Mucosa of descending colon (tissue), 3 donors: ENCODE results near the gene CX3CL1. TPM values are rescaled to one million over a fixed set of nuclear protein-coding genes. Genes with fewer than 3 reads are reported as not detected.

Experiments used
- ATAC-seq: fragments of 200-7000 bp; cut with Tn5 transposase; one replicate; pipeline ENCODE4 v1.9.1; 2020; ENCODE audit warnings: mild to moderate bottlenecking, moderate library complexity
- DNase-seq, 3 donors: peaks; one replicate each; pipeline ENCODE4 v3.0.0-alpha.2; 2020
- H3K36me3 ChIP-seq: fragments of 200-600 bp; one replicate; pipeline ENCODE4 v1.8.0; 2021; ENCODE audit warnings: low read depth, mild to moderate bottlenecking
- H3K4me1 ChIP-seq: fragments of 200-600 bp; one replicate; pipeline ENCODE4 v1.8.0; 2021; ENCODE audit warnings: low read depth, mild to moderate bottlenecking
- H3K4me3 ChIP-seq: fragments of 200-600 bp; one replicate; pipeline ENCODE4 v1.8.0; 2021; ENCODE audit warnings: mild to moderate bottlenecking
- H3K9me3 ChIP-seq: fragments of 200-600 bp; one replicate; pipeline ENCODE4 v1.8.0; 2021; ENCODE audit warnings: mild to moderate bottlenecking
- intact Hi-C, 2 donors: fragments of 100-400 bp; cut with DNase I in 1 of 2; cut with micrococcal nuclease in 1 of 2; formaldehyde crosslinking; loops; one replicate each; pipeline versions ENCODE4 v1.11.0 to v1.11.1; 2022; cut with DNase I, micrococcal nuclease
- total RNA-seq, 3 donors: library from RNA; stranded (reverse); fragmentation: NEBNext Ultra II Directional in 2 of 3; extraction: Animal tissue kit (Norgen Biotek cat#: 25700) in 2 of 3; gene quantifications; one replicate each; pipeline versions ENCODE4 v1.2.1 to v1.2.4, GENCODE V29; 2021 to 2023
- TF ChIP-seq, protein P1 (sequence below): fragments of 200-600 bp; IDR thresholded peaks from one replicate; pipeline ENCODE4 v1.8.0; 2022; ENCODE audit warnings: antibody characterized with exemption, mild to moderate bottlenecking
- donor health status: DM: no; HTN: no; CAD: no; lungs with moderate emphysema.
- donor health status: DM: no; HTN: no; CAD: no.
- donor health status: DM: no; HTN: yes; CAD: no.

The CX3CL1 gene
- total RNA-seq, 3 donors from 2014 or later = 2.6 to 10.5 (median 3.5) TPM

DNA sequence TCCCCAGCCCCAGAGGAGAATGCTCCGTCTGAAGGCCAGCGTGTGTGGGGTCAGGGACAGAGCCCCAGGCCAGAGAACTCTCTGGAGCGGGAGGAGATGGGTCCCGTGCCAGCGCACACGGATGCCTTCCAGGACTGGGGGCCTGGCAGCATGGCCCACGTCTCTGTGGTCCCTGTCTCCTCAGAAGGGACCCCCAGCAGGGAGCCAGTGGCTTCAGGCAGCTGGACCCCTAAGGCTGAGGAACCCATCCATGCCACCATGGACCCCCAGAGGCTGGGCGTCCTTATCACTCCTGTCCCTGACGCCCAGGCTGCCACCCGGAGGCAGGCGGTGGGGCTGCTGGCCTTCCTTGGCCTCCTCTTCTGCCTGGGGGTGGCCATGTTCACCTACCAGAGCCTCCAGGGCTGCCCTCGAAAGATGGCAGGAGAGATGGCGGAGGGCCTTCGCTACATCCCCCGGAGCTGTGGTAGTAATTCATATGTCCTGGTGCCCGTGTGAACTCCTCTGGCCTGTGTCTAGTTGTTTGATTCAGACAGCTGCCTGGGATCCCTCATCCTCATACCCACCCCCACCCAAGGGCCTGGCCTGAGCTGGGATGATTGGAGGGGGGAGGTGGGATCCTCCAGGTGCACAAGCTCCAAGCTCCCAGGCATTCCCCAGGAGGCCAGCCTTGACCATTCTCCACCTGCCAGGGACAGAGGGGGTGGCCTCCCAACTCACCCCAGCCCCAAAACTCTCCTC, 10.4 kb downstream of the CX3CL1 start:
- ATAC-seq = no peak
- intact Hi-C loops = no loop called here
- Histone ChIP-seq H3K9me3 (no peaks in the 10 kb centered on the region), H3K4me1 (peaks cover 12% of the 10 kb centered on the region), H3K4me3 (no peak overlapping the region), H3K36me3 (no peaks in the 10 kb centered on the region)
- no peak for DNase-seq
- TF ChIP-seq, protein P1, sequence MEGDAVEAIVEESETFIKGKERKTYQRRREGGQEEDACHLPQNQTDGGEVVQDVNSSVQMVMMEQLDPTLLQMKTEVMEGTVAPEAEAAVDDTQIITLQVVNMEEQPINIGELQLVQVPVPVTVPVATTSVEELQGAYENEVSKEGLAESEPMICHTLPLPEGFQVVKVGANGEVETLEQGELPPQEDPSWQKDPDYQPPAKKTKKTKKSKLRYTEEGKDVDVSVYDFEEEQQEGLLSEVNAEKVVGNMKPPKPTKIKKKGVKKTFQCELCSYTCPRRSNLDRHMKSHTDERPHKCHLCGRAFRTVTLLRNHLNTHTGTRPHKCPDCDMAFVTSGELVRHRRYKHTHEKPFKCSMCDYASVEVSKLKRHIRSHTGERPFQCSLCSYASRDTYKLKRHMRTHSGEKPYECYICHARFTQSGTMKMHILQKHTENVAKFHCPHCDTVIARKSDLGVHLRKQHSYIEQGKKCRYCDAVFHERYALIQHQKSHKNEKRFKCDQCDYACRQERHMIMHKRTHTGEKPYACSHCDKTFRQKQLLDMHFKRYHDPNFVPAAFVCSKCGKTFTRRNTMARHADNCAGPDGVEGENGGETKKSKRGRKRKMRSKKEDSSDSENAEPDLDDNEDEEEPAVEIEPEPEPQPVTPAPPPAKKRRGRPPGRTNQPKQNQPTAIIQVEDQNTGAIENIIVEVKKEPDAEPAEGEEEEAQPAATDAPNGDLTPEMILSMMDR = no peak

DNA sequence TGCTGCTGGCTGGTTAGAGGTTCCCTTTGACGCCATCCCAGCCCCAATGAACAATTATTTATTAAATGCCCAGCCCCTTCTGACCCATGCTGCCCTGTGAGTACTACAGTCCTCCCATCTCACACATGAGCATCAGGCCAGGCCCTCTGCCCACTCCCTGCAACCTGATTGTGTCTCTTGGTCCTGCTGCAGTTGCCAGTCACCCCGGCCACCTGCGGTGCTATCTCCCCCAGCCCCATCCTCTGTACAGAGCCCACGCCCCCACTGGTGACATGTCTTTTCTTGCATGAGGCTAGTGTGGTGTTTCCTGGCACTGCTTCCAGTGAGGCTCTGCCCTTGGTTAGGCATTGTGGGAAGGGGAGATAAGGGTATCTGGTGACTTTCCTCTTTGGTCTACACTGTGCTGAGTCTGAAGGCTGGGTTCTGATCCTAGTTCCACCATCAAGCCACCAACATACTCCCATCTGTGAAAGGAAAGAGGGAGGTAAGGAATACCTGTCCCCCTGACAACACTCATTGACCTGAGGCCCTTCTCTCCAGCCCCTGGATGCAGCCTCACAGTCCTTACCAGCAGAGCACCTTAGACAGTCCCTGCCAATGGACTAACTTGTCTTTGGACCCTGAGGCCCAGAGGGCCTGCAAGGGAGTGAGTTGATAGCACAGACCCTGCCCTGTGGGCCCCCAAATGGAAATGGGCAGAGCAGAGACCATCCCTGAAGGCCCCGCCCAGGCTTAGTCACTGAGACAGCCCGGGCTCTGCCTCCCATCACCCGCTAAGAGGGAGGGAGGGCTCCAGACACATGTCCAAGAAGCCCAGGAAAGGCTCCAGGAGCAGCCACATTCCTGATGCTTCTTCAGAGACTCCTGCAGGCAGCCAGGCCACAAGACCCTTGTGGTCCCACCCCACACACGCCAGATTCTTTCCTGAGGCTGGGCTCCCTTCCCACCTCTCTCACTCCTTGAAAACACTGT, 11.3 kb downstream of the CX3CL1 start:
- Histone ChIP-seq H3K4me1 (peaks cover 12% of the 10 kb centered on the region), H3K4me3 (no peak overlapping the region), H3K9me3 (no peaks in the 10 kb centered on the region), H3K36me3 (no peaks in the 10 kb centered on the region)
- intact Hi-C loops = no loop called here
- ATAC-seq (peak; percentile 55), DNase-seq (peak in 2 of 3 donors; percentile 32 to 35)
- TF ChIP-seq, protein P1 = no peak

DNA sequence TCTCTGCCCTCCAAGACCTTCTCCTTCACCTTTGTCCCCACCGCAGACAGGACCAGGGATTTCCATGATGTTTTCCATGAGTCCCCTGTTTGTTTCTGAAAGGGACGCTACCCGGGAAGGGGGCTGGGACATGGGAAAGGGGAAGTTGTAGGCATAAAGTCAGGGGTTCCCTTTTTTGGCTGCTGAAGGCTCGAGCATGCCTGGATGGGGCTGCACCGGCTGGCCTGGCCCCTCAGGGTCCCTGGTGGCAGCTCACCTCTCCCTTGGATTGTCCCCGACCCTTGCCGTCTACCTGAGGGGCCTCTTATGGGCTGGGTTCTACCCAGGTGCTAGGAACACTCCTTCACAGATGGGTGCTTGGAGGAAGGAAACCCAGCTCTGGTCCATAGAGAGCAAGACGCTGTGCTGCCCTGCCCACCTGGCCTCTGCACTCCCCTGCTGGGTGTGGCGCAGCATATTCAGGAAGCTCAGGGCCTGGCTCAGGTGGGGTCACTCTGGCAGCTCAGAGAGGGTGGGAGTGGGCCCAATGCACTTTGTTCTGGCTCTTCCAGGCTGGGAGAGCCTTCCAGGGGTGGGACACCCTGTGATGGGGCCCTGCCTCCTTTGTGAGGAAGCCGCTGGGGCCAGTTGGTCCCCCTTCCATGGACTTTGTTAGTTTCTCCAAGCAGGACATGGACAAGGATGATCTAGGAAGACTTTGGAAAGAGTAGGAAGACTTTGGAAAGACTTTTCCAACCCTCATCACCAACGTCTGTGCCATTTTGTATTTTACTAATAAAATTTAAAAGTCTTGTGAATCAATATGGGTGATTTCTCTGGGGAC, 12.2 kb downstream of the CX3CL1 start:
- intact Hi-C loops = no loop called here
- DNase-seq = peak; percentile 71 to 76 (median 76)
- no peak overlapping the region for H3K4me3 ChIP-seq

DNA sequence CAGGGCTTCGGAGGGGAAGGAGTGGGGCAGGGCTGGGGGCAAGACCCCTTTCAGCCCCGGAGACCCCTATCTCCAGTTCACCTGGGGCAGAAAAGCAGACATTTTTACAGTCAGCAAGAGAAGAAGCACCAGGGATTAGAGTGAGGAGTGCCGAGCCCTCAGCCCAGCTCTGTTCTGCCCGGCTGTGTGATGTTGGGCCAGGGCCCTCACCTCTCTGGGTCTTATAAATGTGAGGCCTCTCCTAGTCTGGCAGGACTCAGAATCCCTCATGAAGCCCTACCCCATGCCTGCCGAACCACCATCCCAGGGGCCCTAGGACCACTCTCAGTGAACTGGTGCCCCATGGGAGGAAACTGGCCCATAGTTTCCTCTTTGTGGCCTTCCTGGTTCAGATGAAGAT, 12.8 kb downstream of the CX3CL1 start:
- Histone ChIP-seq H3K9me3 (no peaks in the 10 kb centered on the region), H3K36me3 (no peaks in the 10 kb centered on the region), H3K4me1 (peaks cover 12% of the 10 kb centered on the region), H3K4me3 (no peak overlapping the region)
- ATAC-seq (no peak), DNase-seq (no peak)
- intact Hi-C loops = no loop called here
- TF ChIP-seq, protein P1 = no peak

More for the DNA sequence above, 12.2 kb downstream of the CX3CL1 start:
- Histone ChIP-seq H3K36me3 (no peaks in the 10 kb centered on the region), H3K4me1 (peaks cover 12% of the 10 kb centered on the region), H3K9me3 (no peaks in the 10 kb centered on the region)
- peak; percentile 84 for ATAC-seq
- TF ChIP-seq, protein P1 = no peak

DNA sequence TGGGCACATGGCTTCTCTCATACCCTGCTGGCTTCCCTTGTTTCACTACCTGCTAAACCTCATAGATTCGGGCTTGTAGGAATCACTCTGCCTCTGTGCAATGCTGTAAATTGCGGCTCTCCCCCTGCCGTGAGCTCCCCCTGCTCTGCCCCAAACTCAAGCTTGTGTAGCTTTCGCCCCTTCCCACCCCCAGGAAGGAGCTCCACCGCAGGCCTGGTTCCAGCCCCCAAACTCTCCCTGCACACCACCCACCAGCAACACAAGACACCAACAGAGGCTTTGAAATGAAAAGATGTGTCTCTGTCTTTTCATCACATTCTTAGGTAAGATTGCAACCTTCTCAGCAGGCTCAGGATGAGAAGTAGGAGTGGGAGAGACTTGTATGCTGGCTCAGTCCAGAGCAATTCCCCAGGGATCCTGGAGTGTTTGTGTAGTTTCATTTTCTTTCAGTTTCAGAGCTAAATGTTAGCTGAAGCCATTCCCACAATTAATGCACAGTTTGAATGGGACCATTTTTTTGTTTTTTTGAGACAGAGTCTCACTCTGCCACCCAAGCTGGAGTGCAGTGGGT, 14.2 kb downstream of the CX3CL1 start:
- no peak for ATAC-seq
- H3K4me1 ChIP-seq = peaks cover 12% of the 10 kb centered on the region
- H3K36me3 ChIP-seq = no peaks in the 10 kb centered on the region
- no peaks in the 10 kb centered on the region for H3K9me3 ChIP-seq
- intact Hi-C loops = no loop called here
- H3K4me3 ChIP-seq = no peak overlapping the region
- TF ChIP-seq, protein P1 = no peak
- no peak for DNase-seq
